IPS-18a (cell line): ENCODE data around the gene TNFAIP8L3.

Experiments
- H3K27ac ChIP-seq: one replicate; pipeline ENCODE4 v1.5.1; 2013; ENCODE audit warnings: low read length
- H3K27me3 ChIP-seq: one replicate; pipeline ENCODE4 v1.6.1; 2013; ENCODE audit warnings: mild to moderate bottlenecking, low read length; ENCODE audit not compliant: control insufficient read depth, insufficient read depth
- H3K36me3 ChIP-seq: one replicate; pipeline ENCODE4 v1.6.1; 2013; ENCODE audit warnings: low read depth, low read length; ENCODE audit not compliant: control insufficient read depth
- H3K4me1 ChIP-seq: one replicate; pipeline ENCODE4 v1.6.1; 2013; ENCODE audit warnings: low read depth, low read length; ENCODE audit not compliant: control insufficient read depth
- H3K4me3 ChIP-seq: one replicate; pipeline ENCODE4 v1.5.1; 2013; ENCODE audit warnings: low read length
- H3K9ac ChIP-seq: one replicate; pipeline ENCODE4 v1.6.1; 2013; ENCODE audit warnings: mild to moderate bottlenecking, low read length, moderate library complexity
- H3K9me3 ChIP-seq: one replicate; pipeline ENCODE4 v1.6.1; 2013; ENCODE audit warnings: low read depth, low read length; ENCODE audit not compliant: control insufficient read depth

Gene TNFAIP8L3

GRCh38 chr15:51016615-51017014 lies 78.1 kb downstream of the TNFAIP8L3 start:
- H3K36me3 ChIP-seq, result no peaks in the 10 kb centered on the region
- H3K9ac ChIP-seq, result no peak overlapping the region
- H3K27me3 ChIP-seq, result no peaks in the 10 kb centered on the region
- H3K4me1 ChIP-seq, result no peaks in the 10 kb centered on the region
- no peaks in the 10 kb centered on the region for H3K9me3 ChIP-seq
- H3K4me3 ChIP-seq, result no peak overlapping the region
- H3K27ac ChIP-seq, result no peak overlapping the region

- no peak overlapping the region for H3K4me3 ChIP-seq
- H3K27ac ChIP-seq, result no peak overlapping the region
- H3K36me3 ChIP-seq, result no peaks in the 10 kb centered on the region
- no peaks in the 10 kb centered on the region for H3K9me3 ChIP-seq
- H3K27me3 ChIP-seq, result no peaks in the 10 kb centered on the region
- no peak overlapping the region for H3K9ac ChIP-seq
- no peaks in the 10 kb centered on the region for H3K4me1 ChIP-seq
Measured at GRCh38 chr15:51011212-51011611, 83.5 kb downstream of the TNFAIP8L3 start.

GRCh38 chr15:51007131-51007666 lies 87.5 kb downstream of the TNFAIP8L3 start:
- Histone ChIP-seq H3K9ac (no peak overlapping the region), H3K9me3 (no peaks in the 10 kb centered on the region), H3K27ac (no peak overlapping the region), H3K27me3 (no peaks in the 10 kb centered on the region), H3K4me1 (peaks cover 2% of the 10 kb centered on the region), H3K36me3 (no peaks in the 10 kb centered on the region), H3K4me3 (no peak overlapping the region)
